BLaER1 treated with 17β-estradiol and CSF1 and Interleukin-3, amounts not matched to agents 10 nM and 100 nM (cell line): ENCODE measurements around the gene ZFAND5.

ENCODE experiments used
- H3K27ac ChIP-seq, 11 experiments: shearing (Covaris generic); formaldehyde crosslinking; 2 replicates each; pipeline ENCODE4 v1.8.1; 2022
- H3K27me3 ChIP-seq, 11 experiments: shearing (Covaris generic); formaldehyde crosslinking; 2 replicates each; pipeline ENCODE4 v1.8.1; 2022
- H3K36me3 ChIP-seq, 11 experiments: shearing (Covaris generic); formaldehyde crosslinking; 2 replicates each; pipeline ENCODE4 v1.8.1; 2022
- H3K4me1 ChIP-seq, 10 experiments: shearing (Covaris generic); formaldehyde crosslinking; 2 replicates each; pipeline ENCODE4 v1.8.1; 2022
- H3K4me2 ChIP-seq, 11 experiments: shearing (Covaris generic); formaldehyde crosslinking; 2 replicates each; pipeline ENCODE4 v1.8.1; 2022
- H3K4me3 ChIP-seq, 10 experiments: shearing (Covaris generic); formaldehyde crosslinking; 2 replicates each; pipeline ENCODE4 v1.8.1; 2022
- H3K9ac ChIP-seq, 11 experiments: shearing (Covaris generic); formaldehyde crosslinking; 2 replicates each; pipeline ENCODE4 v1.8.1; 2022
- H3K9me3 ChIP-seq, 11 experiments: shearing (Covaris generic); formaldehyde crosslinking; replicated peaks in 1 of 11; 2 replicates each; pipeline ENCODE4 v1.8.1; 2022
- H4K20me1 ChIP-seq, 11 experiments: shearing (Covaris generic); formaldehyde crosslinking; 2 replicates each; pipeline ENCODE4 v1.8.1; 2022
- Cebpa-rat ChIP-seq, 11 experiments: shearing (Covaris generic); IDR thresholded peaks; 2 replicates each; pipeline ENCODE4 v1.8.1; 2022

The ZFAND5 gene

GRCh38 chr9:72337286-72337685 lies 27.7 kb downstream of the ZFAND5 start:
- H3K4me2 ChIP-seq = 0 out of 22 replicates have a peak overlapping the region, but pooled peaks of 1 of the 11 experiments have one; percentile 54
- H3K27ac ChIP-seq = no peak overlapping the region
- no peaks in the 10 kb centered on the region for H3K36me3 ChIP-seq
- no peaks in the 10 kb centered on the region for H3K27me3 ChIP-seq
- H4K20me1 ChIP-seq = no peaks in the 10 kb centered on the region
- H3K9ac ChIP-seq = no peak overlapping the region
- H3K9me3 ChIP-seq = 0 out of 22 replicates have a peak, but pooled peaks cover 0 to 4% (median 0%) of the 10 kb centered on the region in 11 experiments
- peaks cover 8 to 26% (median 16%) of the 10 kb centered on the region in 10 experiments for H3K4me1 ChIP-seq
- H3K4me3 ChIP-seq = no peak overlapping the region
- TF ChIP-seq Cebpa-rat (IDR thresholded peaks at IDR 0.05) = no peak

DNA sequence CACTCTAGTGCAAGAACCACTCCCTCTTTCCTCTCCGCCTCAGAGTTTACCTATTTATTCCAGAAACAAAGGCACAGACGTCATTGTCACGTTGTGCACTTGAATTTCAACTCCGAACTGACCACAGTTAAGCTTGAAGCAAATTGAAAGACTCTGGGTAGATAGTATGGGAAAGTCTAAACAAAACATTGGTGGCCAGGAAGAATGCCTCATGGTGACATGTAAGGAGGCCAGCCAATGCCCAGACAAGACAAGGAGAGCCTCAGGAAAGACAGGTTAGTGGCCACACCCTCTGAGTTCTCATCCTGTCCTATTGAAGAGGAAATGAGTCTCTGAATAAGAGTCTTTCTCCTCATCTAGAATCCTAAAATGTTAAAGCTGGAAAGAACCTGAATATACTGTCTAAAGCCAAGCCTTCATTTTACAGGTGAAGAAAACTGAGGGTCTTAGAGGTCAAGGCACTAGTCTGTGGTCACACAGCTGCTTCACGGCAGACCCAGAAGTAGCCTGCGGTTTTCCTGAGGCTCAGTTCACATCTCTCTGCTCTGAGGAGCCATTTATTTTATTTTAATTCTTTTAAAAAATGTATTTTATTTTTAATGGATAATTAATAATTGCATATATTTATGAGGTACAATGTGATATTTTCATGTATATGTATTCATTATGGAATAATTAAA lies 30.2 kb downstream of the ZFAND5 start:
- no peaks in the 10 kb centered on the region for H4K20me1 ChIP-seq
- H3K4me1 ChIP-seq = peaks cover 0 to 21% (median 16%) of the 10 kb centered on the region in 10 experiments; a peak in 16 of 20 replicates
- no peak for TF ChIP-seq Cebpa-rat (IDR thresholded peaks at IDR 0.05)
- H3K9ac ChIP-seq = no peak overlapping the region
- H3K27ac ChIP-seq = no peak overlapping the region
- no peaks in the 10 kb centered on the region for H3K36me3 ChIP-seq
- no peaks in the 10 kb centered on the region for H3K9me3 ChIP-seq
- H3K27me3 ChIP-seq = no peaks in the 10 kb centered on the region
- no peak overlapping the region for H3K4me2 ChIP-seq
- H3K4me3 ChIP-seq = no peak overlapping the region

GRCh38 chr9:72333709-72334108 lies 31.3 kb downstream of the ZFAND5 start:
- H3K27ac ChIP-seq = no peak overlapping the region
- no peak overlapping the region for H3K4me3 ChIP-seq
- H3K27me3 ChIP-seq = no peaks in the 10 kb centered on the region
- no peaks in the 10 kb centered on the region for H3K36me3 ChIP-seq
- H4K20me1 ChIP-seq = no peaks in the 10 kb centered on the region
- peaks cover 0 to 14% (median 8%) of the 10 kb centered on the region in 10 experiments; a peak in 16 of 20 replicates for H3K4me1 ChIP-seq
- no peak overlapping the region for H3K9ac ChIP-seq
- H3K9me3 ChIP-seq = no peaks in the 10 kb centered on the region
- TF ChIP-seq Cebpa-rat (IDR thresholded peaks at IDR 0.05) = no peak
- H3K4me2 ChIP-seq = no peak overlapping the region

- Histone ChIP-seq H3K36me3 (no peaks in the 10 kb centered on the region), H3K9me3 (no peaks in the 10 kb centered on the region), H3K27ac (no peak overlapping the region), H3K4me1 (peaks cover 0 to 9% (median 3%) of the 10 kb centered on the region in 10 experiments; a peak in 15 of 20 replicates), H3K4me2 (no peak overlapping the region), H3K27me3 (no peaks in the 10 kb centered on the region), H4K20me1 (no peaks in the 10 kb centered on the region), H3K9ac (no peak overlapping the region), H3K4me3 (no peak overlapping the region)
- TF ChIP-seq Cebpa-rat (IDR thresholded peaks at IDR 0.05) = no peak
Observed at GRCh38 chr9:72333197-72333596, 31.8 kb downstream of the ZFAND5 start.

DNA sequence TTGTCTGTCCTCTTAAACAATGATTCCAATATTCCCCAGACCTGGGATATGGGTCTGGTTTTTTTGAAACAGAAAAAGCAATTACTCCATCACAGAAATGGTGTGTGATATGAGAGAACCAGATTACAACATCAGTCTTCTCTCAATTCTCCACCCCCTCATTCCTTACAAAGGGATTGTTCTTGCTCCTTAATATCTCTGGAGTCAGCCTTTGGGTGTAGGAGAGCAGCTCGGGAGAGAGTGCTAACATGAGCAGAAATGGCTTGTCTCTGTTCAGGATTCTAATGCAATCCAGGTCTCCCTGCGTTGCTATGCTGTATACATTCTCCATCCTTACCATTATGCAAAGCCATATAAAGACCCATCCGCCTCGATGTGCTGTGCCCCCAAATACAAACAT lies 32.7 kb downstream of the ZFAND5 start:
- H3K36me3 ChIP-seq = no peaks in the 10 kb centered on the region
- H3K4me3 ChIP-seq = no peak overlapping the region
- no peak overlapping the region for H3K9ac ChIP-seq
- H4K20me1 ChIP-seq = no peaks in the 10 kb centered on the region
- H3K27me3 ChIP-seq = no peaks in the 10 kb centered on the region
- H3K27ac ChIP-seq = no peak overlapping the region
- peaks cover 0 to under 1% (median 0%) of the 10 kb centered on the region in 10 experiments; a peak in 1 of 20 replicates for H3K4me1 ChIP-seq
- no peak for TF ChIP-seq Cebpa-rat (IDR thresholded peaks at IDR 0.05)
- H3K9me3 ChIP-seq = no peaks in the 10 kb centered on the region
- no peak overlapping the region for H3K4me2 ChIP-seq

- peaks cover 0 to 6% (median 2%) of the 10 kb centered on the region in 10 experiments; a peak in 5 of 20 replicates for H3K4me1 ChIP-seq
- H3K4me3 ChIP-seq = no peak overlapping the region
- H3K4me2 ChIP-seq = no peak overlapping the region
- no peak overlapping the region for H3K9ac ChIP-seq
- H3K9me3 ChIP-seq = peaks cover 0 to 4% (median 0%) of the 10 kb centered on the region in 11 experiments; a peak in 7 of 22 replicates
- no peaks in the 10 kb centered on the region for H3K36me3 ChIP-seq
- H3K27ac ChIP-seq = no peak overlapping the region
- H3K27me3 ChIP-seq = no peaks in the 10 kb centered on the region
- H4K20me1 ChIP-seq = no peaks in the 10 kb centered on the region
- TF ChIP-seq Cebpa-rat (IDR thresholded peaks at IDR 0.05) = no peak
Observed at GRCh38 chr9:72327631-72328030, 37.4 kb downstream of the ZFAND5 start.

DNA sequence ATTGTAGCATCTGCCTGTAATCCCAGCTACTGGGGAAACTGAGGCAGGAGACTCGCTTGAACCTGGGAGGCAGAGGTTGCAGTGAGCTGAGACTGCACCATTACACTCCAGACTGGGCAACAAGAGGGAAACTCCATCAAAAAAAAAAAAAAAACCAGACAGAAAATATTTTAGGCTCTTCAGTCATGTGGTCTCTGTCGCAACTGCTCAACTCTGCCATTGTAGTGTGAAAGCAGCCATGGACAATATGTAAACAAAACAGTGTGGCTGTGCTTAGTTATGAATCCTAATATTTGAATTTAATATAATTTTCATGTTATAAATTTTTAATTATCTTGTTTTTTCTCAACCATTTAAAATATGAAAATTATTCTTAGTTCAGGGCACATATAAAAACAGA lies 38.4 kb downstream of the ZFAND5 start:
- Histone ChIP-seq H4K20me1 (no peaks in the 10 kb centered on the region), H3K36me3 (no peaks in the 10 kb centered on the region), H3K9ac (no peak overlapping the region), H3K9me3 (peaks cover 0 to 6% (median 0%) of the 10 kb centered on the region in 11 experiments; a peak in 8 of 22 replicates), H3K27ac (no peak overlapping the region), H3K4me2 (peak overlapping the region in 1 of 11 experiments; percentile 34; a peak in 1 of 22 replicates), H3K27me3 (no peaks in the 10 kb centered on the region), H3K4me1 (peaks cover 0 to 6% (median 2%) of the 10 kb centered on the region in 10 experiments; a peak in 5 of 20 replicates), H3K4me3 (no peak overlapping the region)
- TF ChIP-seq Cebpa-rat (IDR thresholded peaks at IDR 0.05) = no peak

DNA sequence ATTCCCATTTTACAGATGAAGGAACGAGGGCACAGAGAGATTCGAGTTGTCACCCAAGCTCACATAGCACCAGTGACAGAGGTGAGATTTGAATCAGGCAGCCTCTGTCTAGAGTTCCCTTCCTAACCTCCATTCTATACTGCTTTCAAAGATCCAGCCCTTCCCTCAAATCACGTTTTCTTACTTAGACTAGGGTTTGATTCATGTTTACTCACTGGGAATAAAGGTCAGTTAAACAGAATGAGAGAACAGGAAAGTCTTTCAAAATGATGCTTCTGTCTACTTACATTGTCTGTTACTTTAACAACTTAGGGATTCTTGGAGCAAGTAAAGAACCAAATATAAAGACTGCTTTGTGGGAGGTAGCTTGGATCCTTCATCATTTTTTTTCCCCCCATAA lies 40.0 kb downstream of the ZFAND5 start:
- Histone ChIP-seq H3K9me3 (peaks cover 0 to 6% (median 0%) of the 10 kb centered on the region in 11 experiments; a peak in 8 of 22 replicates), H3K27ac (no peak overlapping the region), H3K9ac (no peak overlapping the region), H3K4me3 (no peak overlapping the region), H3K4me1 (peaks cover 0 to 6% (median 2%) of the 10 kb centered on the region in 10 experiments; a peak in 5 of 20 replicates), H4K20me1 (no peaks in the 10 kb centered on the region), H3K27me3 (no peaks in the 10 kb centered on the region), H3K36me3 (no peaks in the 10 kb centered on the region), H3K4me2 (no peak overlapping the region)
- TF ChIP-seq Cebpa-rat (IDR thresholded peaks at IDR 0.05) = no peak

- H3K36me3 ChIP-seq = no peaks in the 10 kb centered on the region
- peaks cover 0 to 9% (median 3%) of the 10 kb centered on the region in 10 experiments; a peak in 6 of 20 replicates for H3K4me1 ChIP-seq
- no peak overlapping the region for H3K4me3 ChIP-seq
- H3K4me2 ChIP-seq = no peak overlapping the region
- peaks cover 0 to 6% (median 0%) of the 10 kb centered on the region in 11 experiments; a peak in 8 of 22 replicates for H3K9me3 ChIP-seq
- no peaks in the 10 kb centered on the region for H3K27me3 ChIP-seq
- TF ChIP-seq Cebpa-rat (IDR thresholded peaks at IDR 0.05) = no peak
- no peak overlapping the region for H3K27ac ChIP-seq
- H4K20me1 ChIP-seq = no peaks in the 10 kb centered on the region
- no peak overlapping the region for H3K9ac ChIP-seq
Observed at GRCh38 chr9:72322678-72323077, 42.3 kb downstream of the ZFAND5 start.
